ENCODE measurements around the gene CYP2R1.

GRCh38 chr11:14852571-14853177 is 39.4 kb downstream of the CYP2R1 start:
- TF ChIP-seq CTCF (IDR thresholded peaks at IDR 0.05) = no peak
- TF ChIP-seq ZFX (IDR thresholded peaks at IDR 0.05; ENCODE audit: borderline replicate concordance) = no peak
